Hematopoietic multipotent progenitor cell treated with erythropoietin and hydrocortisone succinate and interleukin-3 and kit ligand, for 6 days (in vitro differentiated cells): ENCODE data around the gene MZF1.
A peak's percentile ranks its signal among the peaks of the same experiment; 100 is the strongest.
"Not testable (repeated sequence)": the region's sequence is repeated elsewhere in the genome, so short reads cannot be mapped to it uniquely, and the experiment has no call there.

ENCODE experiments used
- DNase-seq: peaks from one replicate; pipeline ENCODE4 v3.0.0-alpha.2; 2015

Gene MZF1

GRCh38 chr19:58572818-58573657 is at the start of gene MZF1:
MZF1 (minus strand) TSS chr19:58573335; CDS start chr19:58571389, 1,946 bp downstream.
- DNase-seq, result peak; percentile 100

GRCh38 chr19:58607213-58607612 is 34.1 kb upstream of the MZF1 start:
- DNase-seq, result peak; percentile 7

- not testable (repeated sequence) for DNase-seq
Observed at GRCh38 chr19:58606251-58606896, 33.2 kb upstream of the MZF1 start.

DNA sequence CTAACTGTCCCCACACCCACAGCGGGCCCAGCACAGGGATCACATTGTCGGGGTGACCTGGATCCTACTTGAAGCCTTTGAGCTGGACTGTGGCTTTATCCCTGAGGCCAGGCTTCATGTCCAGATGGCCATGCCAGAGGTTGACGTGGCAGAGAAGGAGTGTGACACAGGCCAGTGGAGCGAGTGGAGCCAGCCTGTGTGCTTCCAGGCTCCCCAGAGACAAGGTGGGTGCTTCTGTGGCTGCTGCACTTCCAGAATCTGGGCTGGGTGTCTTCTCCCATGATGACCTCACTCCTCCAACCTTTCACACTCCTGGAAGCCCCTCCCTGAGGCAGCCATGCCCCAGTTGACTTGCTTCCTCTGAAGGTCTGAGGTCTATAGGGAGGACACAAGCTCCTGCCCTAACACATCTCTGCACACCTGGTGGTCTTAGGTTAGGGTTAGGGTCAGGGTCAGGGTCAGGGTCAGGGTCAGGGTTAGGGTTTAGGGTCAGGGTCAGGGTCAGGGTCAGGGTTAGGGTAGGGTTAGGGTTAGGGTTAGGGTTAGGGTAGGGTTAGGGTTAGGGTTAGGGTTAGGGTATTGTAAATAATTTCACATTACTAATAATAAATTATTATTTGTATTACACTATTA is 13.1 kb upstream of the MZF1 start:
- no peak for DNase-seq

GRCh38 chr19:58585442-58586132 is 12.5 kb upstream of the MZF1 start:
- DNase-seq, result peak; percentile 46

GRCh38 chr19:58584498-58585441 is 11.6 kb upstream of the MZF1 start:
- DNase-seq, result peak; percentile 89

GRCh38 chr19:58582985-58583384 is 9.8 kb upstream of the MZF1 start:
- no peak for DNase-seq

DNA sequence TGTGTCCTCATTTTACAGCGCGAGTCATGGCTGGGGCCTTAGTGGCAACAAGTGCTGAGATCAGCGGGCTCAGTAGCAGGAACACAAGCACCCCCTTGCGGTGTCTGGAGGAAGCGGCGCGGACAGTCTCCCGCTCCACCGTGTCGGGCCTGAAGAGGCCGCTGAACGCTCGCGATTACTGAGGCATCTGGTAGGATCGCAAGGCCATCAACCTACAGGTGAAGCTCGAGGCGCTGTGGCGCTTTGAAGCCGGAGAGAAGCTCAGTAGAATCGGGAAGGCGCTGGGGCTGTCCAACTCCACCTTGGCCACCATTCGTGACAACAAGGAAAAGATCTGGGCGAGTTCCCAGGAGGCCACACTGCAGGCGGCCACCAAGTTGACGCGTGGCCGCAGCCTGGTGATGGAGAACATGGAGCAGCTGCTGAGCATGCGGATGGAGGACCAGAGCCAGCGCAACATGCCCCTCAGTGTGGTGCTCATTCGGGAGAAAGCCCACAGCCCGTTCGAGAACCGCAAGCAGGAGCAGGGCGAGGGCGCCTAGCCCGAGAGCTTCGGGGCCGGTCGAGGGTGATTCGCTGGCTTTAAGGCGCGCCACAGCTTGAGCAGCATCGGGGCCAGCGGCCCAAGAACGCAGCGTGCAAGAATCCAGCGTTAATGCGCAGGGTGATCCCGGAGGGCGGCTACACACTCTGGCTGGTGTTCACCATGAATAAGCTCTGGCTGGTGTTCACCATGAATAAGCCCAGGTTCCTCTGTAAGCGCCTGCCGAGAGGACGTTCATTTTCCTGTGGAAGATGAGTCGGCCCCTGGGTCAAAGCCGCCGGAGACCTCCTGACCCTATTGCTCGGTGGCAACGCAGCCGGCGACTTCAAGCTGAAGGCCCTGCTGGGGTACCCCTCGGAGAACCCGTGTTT is 8.3 kb upstream of the MZF1 start:
- peak; percentile 96 for DNase-seq

GRCh38 chr19:58579473-58580142 is 6.5 kb upstream of the MZF1 start:
- no peak for DNase-seq

DNA sequence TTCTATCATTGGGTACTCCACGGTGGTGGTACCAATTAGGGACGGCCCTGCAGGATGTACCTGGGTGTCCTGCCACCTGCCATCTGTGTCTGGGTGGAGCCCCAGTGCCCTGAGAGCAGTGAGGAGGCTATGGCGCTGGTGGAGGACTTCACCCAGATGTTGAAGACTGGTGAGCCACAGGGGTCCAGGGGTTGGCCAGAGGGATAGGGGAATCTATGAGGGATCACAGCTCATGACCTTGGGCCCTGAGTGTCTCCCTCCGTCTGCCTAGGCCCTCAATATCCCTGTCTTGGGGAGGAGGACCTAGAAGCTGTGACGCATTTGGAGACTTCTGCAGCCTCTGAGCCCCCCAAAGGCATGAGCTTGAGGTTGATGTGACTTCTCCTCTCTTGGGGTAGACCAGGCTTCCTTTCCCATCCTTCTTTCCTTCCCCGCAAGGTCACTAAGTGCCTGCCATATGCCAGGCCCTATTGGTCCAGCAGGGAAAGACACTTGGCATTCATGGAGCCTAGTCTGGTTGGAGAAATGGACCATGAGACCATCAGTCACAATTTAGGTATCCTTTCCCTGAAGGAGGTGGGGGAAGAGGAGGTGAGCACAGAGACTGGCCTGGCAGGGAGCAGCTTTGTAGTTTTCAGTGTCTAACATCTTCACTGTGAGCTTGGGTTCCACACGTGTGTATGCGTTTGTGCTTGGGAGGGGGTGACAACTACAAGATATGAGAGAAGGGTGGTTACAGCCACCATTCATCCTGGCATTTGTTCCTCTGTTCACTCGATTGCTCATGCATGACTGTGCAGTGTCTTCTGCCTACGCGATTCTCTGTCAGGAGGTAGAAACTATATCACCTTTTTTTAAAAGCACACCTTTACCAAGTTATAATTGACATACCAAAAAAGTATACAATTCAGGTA is 5.1 kb upstream of the MZF1 start:
- DNase-seq, result no peak

DNA sequence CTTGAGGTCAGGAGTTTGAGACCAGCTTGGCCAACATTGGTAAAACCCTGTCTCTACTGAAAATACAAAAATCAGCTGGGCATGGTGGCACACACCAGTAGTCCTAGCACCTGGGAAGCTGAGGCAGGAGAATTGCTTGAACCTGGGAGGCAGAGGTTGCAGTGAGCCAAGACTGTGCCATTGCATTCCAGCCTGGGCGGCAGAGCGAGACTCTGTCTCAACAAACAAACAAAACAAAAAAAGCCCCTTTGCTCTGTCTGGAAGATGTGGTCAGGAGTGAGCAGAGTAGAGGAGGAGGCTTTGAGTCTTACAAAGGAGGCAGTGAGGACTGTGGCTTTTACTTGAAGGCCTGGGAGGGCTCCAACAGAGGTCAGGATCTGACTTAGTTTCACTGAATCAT is 4.4 kb upstream of the MZF1 start:
- peak; percentile 11 for DNase-seq

- DNase-seq, result peak; percentile 95
Observed at GRCh38 chr19:58575183-58576041, 2.3 kb upstream of the MZF1 start.

- DNase-seq, result no peak
Observed at GRCh38 chr19:58573658-58574164, 576 bp upstream of the MZF1 start.

GRCh38 chr19:58572026-58572817 is 913 bp downstream of the MZF1 start:
- no peak for DNase-seq

DNA sequence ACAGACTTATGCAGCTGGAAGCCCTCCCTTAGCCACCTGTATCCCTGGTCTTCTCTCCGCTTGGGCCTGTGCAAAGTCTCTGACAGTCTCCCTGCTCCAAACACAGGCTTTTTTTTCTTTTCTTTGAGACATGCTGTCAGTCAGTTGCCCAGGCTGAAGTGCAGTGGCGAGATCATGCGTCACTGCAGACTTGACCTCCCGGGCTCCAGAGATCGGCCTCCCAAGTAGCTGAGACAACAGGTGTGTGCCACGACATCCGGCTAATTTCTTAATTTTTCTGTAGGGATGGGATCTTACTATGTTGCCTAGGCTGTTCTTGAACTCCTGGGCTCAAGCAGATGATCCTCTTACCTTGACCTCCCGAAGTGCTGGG is 1.6 kb downstream of the MZF1 start:
- no peak for DNase-seq

GRCh38 chr19:58570770-58571574 is 2.2 kb downstream of the MZF1 start:
- DNase-seq, result no peak
